Keratinocyte (primary cell): ENCODE measurements around the gene SETD4.

ENCODE experiments used
- CTCF ChIP-seq, 3 experiments: IDR thresholded peaks in 1 of 3; conservative IDR thresholded peaks in 1 of 3; optimal IDR thresholded peaks in 1 of 3; 2 replicates in 2 of 3; 3 replicates in 1 of 3; pipeline versions ENCODE3 to v1.5.1; 2011; ENCODE audit warnings: low read length in 3 of 3, mild to moderate bottlenecking in 3 of 3, moderate library complexity in 2 of 3, control low read depth in 1 of 3, inconsistent platforms in 1 of 3; ENCODE audit not compliant: insufficient read depth in 2 of 3; ENCODE audit errors: extremely low read depth in 1 of 3
- EZH2 ChIP-seq: IDR thresholded peaks from one replicate; pipeline ENCODE4 v1.6.1; 2012; ENCODE audit warnings: inconsistent platforms, mild to moderate bottlenecking, low read length, moderate library complexity

- TF ChIP-seq CTCF (optimal IDR thresholded peaks at IDR 0.05 in 1 of 3, IDR thresholded peaks at IDR 0.05 in 1 of 3, conservative IDR thresholded peaks at IDR 0.05 in 1 of 3; ENCODE audit: extremely low read depth in 1 of 3, insufficient read depth in 2 of 3, low read length in 3 of 3): no peak
- TF ChIP-seq EZH2: no peak
Observed at GRCh38 chr21:36005879-36006400, 54.4 kb downstream of the SETD4 start.
